ENCODE results near the gene SLC25A33.

Gene SLC25A33

DNA sequence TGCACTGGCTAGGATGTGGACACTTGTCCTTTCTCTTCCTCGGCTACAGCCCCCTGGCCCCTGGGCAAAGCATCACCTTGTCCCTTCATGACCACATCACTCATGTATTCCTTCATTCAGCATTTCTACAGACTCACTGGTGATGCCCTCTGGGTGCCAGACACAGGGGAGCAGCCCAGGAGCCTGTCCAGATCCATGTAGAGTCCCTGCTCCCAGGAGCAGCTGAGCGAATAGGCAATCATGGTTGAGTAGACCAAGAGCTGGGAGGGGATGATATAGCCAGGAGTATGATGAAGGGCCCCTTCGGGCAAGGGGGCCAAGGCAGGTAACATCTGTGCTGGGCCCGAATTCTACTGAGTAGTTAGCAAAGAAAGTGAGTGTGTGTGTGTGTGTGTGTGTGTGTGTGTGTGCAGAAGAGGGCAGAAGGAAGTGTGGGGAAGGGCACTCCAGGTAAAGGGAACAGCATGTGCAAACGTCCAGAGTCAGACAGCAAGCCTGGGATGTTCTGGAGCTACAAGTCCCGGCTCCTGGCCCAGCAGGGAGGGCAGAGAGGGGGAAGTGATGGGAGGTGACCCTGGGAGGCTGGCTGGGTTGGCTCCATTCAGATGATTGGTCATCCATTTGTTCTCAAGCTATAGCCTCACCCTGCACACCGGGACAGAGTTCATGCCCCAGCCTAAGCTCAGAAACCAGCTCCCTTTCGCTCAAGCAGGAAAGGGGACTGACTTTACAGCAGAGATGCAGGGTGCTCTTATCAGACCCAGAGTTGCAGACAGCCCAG, 91.3 kb downstream of the SLC25A33 start:
- no peak for DNase-seq
- Histone ChIP-seq H3K14ac (ENCODE audit: low read length in 2 of 2) (no peak overlapping the region), H3K4me1 (ENCODE audit: control insufficient read depth, insufficient read depth, low read depth, low read length) (peaks cover 14% of the 10 kb centered on the region), H2BK5ac (ENCODE audit: low read depth, low read length, poor library complexity, severe bottlenecking) (no peak overlapping the region), H2BK15ac (ENCODE audit: low read depth, poor library complexity, severe bottlenecking) (no peak overlapping the region), H3K79me1 (replicated peaks; ENCODE audit: low read length, poor library complexity, severe bottlenecking) (no peaks in the 10 kb centered on the region), H2AK5ac (ENCODE audit: low read length, severe bottlenecking) (no peak overlapping the region), H4K91ac (ENCODE audit: low read length) (no peak overlapping the region), H2BK120ac (ENCODE audit: low read depth, low read length) (no peak overlapping the region), H3K27me3 (ENCODE audit: control insufficient read depth in 1 of 2, insufficient read depth in 1 of 2, low read length in 2 of 2) (peaks cover 0 to 42% of the 10 kb centered on the region in 2 experiments), H3K18ac (ENCODE audit: low read depth in 1 of 2, low read length in 2 of 2) (no peak overlapping the region), H2BK12ac (ENCODE audit: low read length in 2 of 2) (no peak overlapping the region), H4K8ac (ENCODE audit: low read length) (no peak overlapping the region), H2AFZ (ENCODE audit: low read depth, low read length) (no peak overlapping the region), H3K4me3 (ENCODE audit: insufficient read depth in 1 of 2, low read depth in 1 of 2, low read length in 2 of 2) (no peak overlapping the region), H3K9me3 (ENCODE audit: control insufficient read depth, low read length) (peaks cover 14% of the 10 kb centered on the region), H3K36me3 (ENCODE audit: control insufficient read depth in 1 of 2, insufficient read depth in 2 of 2, low read depth in 1 of 2, low read length in 2 of 2) (no peaks in the 10 kb centered on the region), H3K4ac (ENCODE audit: low read depth in 1 of 2, low read length in 2 of 2) (no peak overlapping the region), H3K9ac (ENCODE audit: low read length) (no peak overlapping the region), H3K4me2 (ENCODE audit: low read length, poor library complexity, severe bottlenecking) (no peak overlapping the region), H3K23ac (ENCODE audit: low read length in 2 of 2) (no peak overlapping the region), H3K27ac (ENCODE audit: low read length, poor library complexity, severe bottlenecking) (no peak overlapping the region)
- WGBS = 89% methylated on average over 8 of the region's 8 CpGs

DNA sequence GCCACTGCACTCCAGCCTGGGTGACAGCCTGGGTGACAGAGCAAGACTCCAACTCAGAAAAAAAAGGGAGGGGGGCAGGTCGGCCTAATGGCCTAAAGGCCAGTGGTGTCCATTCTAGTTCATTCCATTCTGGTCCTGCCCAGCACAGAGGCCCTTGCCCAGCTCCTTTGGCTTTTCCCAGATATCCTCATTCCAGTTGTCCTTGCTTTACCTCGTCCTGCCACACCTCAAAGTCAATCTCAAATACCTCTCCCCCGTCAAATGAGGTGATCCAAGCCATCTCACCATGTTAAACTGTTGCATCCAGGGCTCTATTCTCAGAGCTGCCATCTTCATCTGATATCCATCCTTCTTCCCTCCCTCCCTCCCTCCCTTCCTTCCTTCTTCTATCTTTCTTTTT, 92.3 kb downstream of the SLC25A33 start:
- H3K9me3 ChIP-seq (ENCODE audit: control insufficient read depth, low read length) = peaks cover 15% of the 10 kb centered on the region
- no peak overlapping the region for H3K4me3 ChIP-seq (ENCODE audit: insufficient read depth in 1 of 2, low read depth in 1 of 2, low read length in 2 of 2)
- H3K14ac ChIP-seq (ENCODE audit: low read length in 2 of 2) = no peak overlapping the region
- DNase-seq = no peak
- H2BK15ac ChIP-seq (ENCODE audit: low read depth, poor library complexity, severe bottlenecking) = no peak overlapping the region
- no peak overlapping the region for H3K4me2 ChIP-seq (ENCODE audit: low read length, poor library complexity, severe bottlenecking)
- H3K4me1 ChIP-seq (ENCODE audit: control insufficient read depth, insufficient read depth, low read depth, low read length) = peaks cover 12% of the 10 kb centered on the region
- 80% methylated on average over 3 of the region's 3 CpGs for WGBS
- no peaks in the 10 kb centered on the region for H3K36me3 ChIP-seq (ENCODE audit: control insufficient read depth in 1 of 2, insufficient read depth in 2 of 2, low read depth in 1 of 2, low read length in 2 of 2)
- H3K79me1 ChIP-seq (replicated peaks; ENCODE audit: low read length, poor library complexity, severe bottlenecking) = no peaks in the 10 kb centered on the region
- H2BK120ac ChIP-seq (ENCODE audit: low read depth, low read length) = no peak overlapping the region
- H2BK5ac ChIP-seq (ENCODE audit: low read depth, low read length, poor library complexity, severe bottlenecking) = no peak overlapping the region
- peaks cover 0 to 32% of the 10 kb centered on the region in 2 experiments for H3K27me3 ChIP-seq (ENCODE audit: control insufficient read depth in 1 of 2, insufficient read depth in 1 of 2, low read length in 2 of 2)
- H2AK5ac ChIP-seq (ENCODE audit: low read length, severe bottlenecking) = no peak overlapping the region
- H2AFZ ChIP-seq (ENCODE audit: low read depth, low read length) = no peak overlapping the region
- H4K91ac ChIP-seq (ENCODE audit: low read length) = no peak overlapping the region
- no peak overlapping the region for H3K4ac ChIP-seq (ENCODE audit: low read depth in 1 of 2, low read length in 2 of 2)
- H3K23ac ChIP-seq (ENCODE audit: low read length in 2 of 2) = no peak overlapping the region
- H3K18ac ChIP-seq (ENCODE audit: low read depth in 1 of 2, low read length in 2 of 2) = no peak overlapping the region
- H3K9ac ChIP-seq (ENCODE audit: low read length) = no peak overlapping the region
- no peak overlapping the region for H4K8ac ChIP-seq (ENCODE audit: low read length)
- H2BK12ac ChIP-seq (ENCODE audit: low read length in 2 of 2) = no peak overlapping the region
- no peak overlapping the region for H3K27ac ChIP-seq (ENCODE audit: low read length, poor library complexity, severe bottlenecking)

DNA sequence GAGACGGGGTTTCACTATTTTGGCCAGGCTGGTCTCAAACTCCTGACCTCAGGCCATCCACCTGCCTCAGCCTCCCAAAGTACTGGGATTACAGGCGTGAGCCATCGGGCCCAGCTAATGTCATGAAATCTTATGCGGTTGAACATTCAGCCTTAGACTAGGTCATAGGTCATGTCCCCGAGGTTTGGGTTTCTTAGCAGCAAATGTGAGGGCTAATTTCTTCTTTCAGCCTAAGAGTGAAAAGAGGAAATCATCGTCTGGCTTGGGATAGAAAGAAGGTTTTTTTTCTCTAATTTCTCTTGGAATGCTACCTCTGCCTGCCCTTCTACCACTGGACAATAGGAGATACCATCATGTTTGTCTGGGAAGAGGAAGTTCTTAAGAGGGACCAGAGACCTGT, 94.2 kb downstream of the SLC25A33 start:
- H3K4me2 ChIP-seq (ENCODE audit: low read length, poor library complexity, severe bottlenecking) = no peak overlapping the region
- no peak overlapping the region for H3K4ac ChIP-seq (ENCODE audit: low read depth in 1 of 2, low read length in 2 of 2)
- H3K36me3 ChIP-seq (ENCODE audit: control insufficient read depth in 1 of 2, insufficient read depth in 2 of 2, low read depth in 1 of 2, low read length in 2 of 2) = no peaks in the 10 kb centered on the region
- no peak overlapping the region for H3K14ac ChIP-seq (ENCODE audit: low read length in 2 of 2)
- no peak overlapping the region for H4K91ac ChIP-seq (ENCODE audit: low read length)
- no peak overlapping the region for H2BK5ac ChIP-seq (ENCODE audit: low read depth, low read length, poor library complexity, severe bottlenecking)
- no peak overlapping the region for H2BK15ac ChIP-seq (ENCODE audit: low read depth, poor library complexity, severe bottlenecking)
- H3K23ac ChIP-seq (ENCODE audit: low read length in 2 of 2) = no peak overlapping the region
- no peak overlapping the region for H3K18ac ChIP-seq (ENCODE audit: low read depth in 1 of 2, low read length in 2 of 2)
- no peak overlapping the region for H4K8ac ChIP-seq (ENCODE audit: low read length)
- no peak overlapping the region for H3K4me3 ChIP-seq (ENCODE audit: insufficient read depth in 1 of 2, low read depth in 1 of 2, low read length in 2 of 2)
- no peak overlapping the region for H3K9ac ChIP-seq (ENCODE audit: low read length)
- no peak overlapping the region for H2AFZ ChIP-seq (ENCODE audit: low read depth, low read length)
- H3K4me1 ChIP-seq (ENCODE audit: control insufficient read depth, insufficient read depth, low read depth, low read length) = peaks cover 7% of the 10 kb centered on the region
- H3K9me3 ChIP-seq (ENCODE audit: control insufficient read depth, low read length) = peaks cover 15% of the 10 kb centered on the region
- 95% methylated on average over 5 of the region's 6 CpGs for WGBS
- no peak overlapping the region for H3K27ac ChIP-seq (ENCODE audit: low read length, poor library complexity, severe bottlenecking)
- H3K79me1 ChIP-seq (replicated peaks; ENCODE audit: low read length, poor library complexity, severe bottlenecking) = no peaks in the 10 kb centered on the region
- no peak for DNase-seq
- H2BK12ac ChIP-seq (ENCODE audit: low read length in 2 of 2) = no peak overlapping the region
- H2AK5ac ChIP-seq (ENCODE audit: low read length, severe bottlenecking) = no peak overlapping the region
- no peak overlapping the region for H2BK120ac ChIP-seq (ENCODE audit: low read depth, low read length)
- peaks cover 0 to 21% of the 10 kb centered on the region in 2 experiments for H3K27me3 ChIP-seq (ENCODE audit: control insufficient read depth in 1 of 2, insufficient read depth in 1 of 2, low read length in 2 of 2)

DNA sequence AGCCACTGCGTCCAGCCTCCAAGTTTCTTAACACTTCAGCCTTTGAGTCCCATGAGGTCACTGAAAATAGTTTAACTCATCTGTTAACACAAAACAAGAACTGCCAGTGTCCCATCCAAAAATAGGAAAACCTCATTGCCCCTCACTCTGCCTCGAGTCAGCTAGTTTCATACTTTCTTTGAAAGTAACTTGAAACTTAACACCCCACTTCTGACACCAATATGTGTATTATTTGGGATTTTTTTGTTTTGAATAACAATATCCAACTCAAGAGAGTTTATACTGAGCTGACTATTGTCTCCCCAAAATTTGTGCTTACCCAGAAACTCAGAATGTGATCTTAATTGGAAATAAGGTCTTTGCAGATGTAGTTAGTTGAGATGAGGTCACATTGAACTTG, 95.3 kb downstream of the SLC25A33 start:
- 88% methylated on average over 1 of the region's 2 CpGs for WGBS
- no peak overlapping the region for H2BK5ac ChIP-seq (ENCODE audit: low read depth, low read length, poor library complexity, severe bottlenecking)
- no peak overlapping the region for H3K4me3 ChIP-seq (ENCODE audit: insufficient read depth in 1 of 2, low read depth in 1 of 2, low read length in 2 of 2)
- H4K91ac ChIP-seq (ENCODE audit: low read length) = no peak overlapping the region
- H3K36me3 ChIP-seq (ENCODE audit: control insufficient read depth in 1 of 2, insufficient read depth in 2 of 2, low read depth in 1 of 2, low read length in 2 of 2) = no peaks in the 10 kb centered on the region
- no peaks in the 10 kb centered on the region for H3K4me1 ChIP-seq (ENCODE audit: control insufficient read depth, insufficient read depth, low read depth, low read length)
- no peak overlapping the region for H3K9ac ChIP-seq (ENCODE audit: low read length)
- peaks cover 15% of the 10 kb centered on the region for H3K9me3 ChIP-seq (ENCODE audit: control insufficient read depth, low read length)
- H3K4me2 ChIP-seq (ENCODE audit: low read length, poor library complexity, severe bottlenecking) = no peak overlapping the region
- H2BK12ac ChIP-seq (ENCODE audit: low read length in 2 of 2) = no peak overlapping the region
- H3K79me1 ChIP-seq (replicated peaks; ENCODE audit: low read length, poor library complexity, severe bottlenecking) = no peaks in the 10 kb centered on the region
- no peak overlapping the region for H2AK5ac ChIP-seq (ENCODE audit: low read length, severe bottlenecking)
- H3K14ac ChIP-seq (ENCODE audit: low read length in 2 of 2) = no peak overlapping the region
- no peak overlapping the region for H2AFZ ChIP-seq (ENCODE audit: low read depth, low read length)
- no peak overlapping the region for H3K23ac ChIP-seq (ENCODE audit: low read length in 2 of 2)
- H3K27me3 ChIP-seq (ENCODE audit: control insufficient read depth in 1 of 2, insufficient read depth in 1 of 2, low read length in 2 of 2) = peaks cover 0 to 21% of the 10 kb centered on the region in 2 experiments
- no peak overlapping the region for H3K18ac ChIP-seq (ENCODE audit: low read depth in 1 of 2, low read length in 2 of 2)
- DNase-seq = no peak
- H3K27ac ChIP-seq (ENCODE audit: low read length, poor library complexity, severe bottlenecking) = no peak overlapping the region
- no peak overlapping the region for H2BK120ac ChIP-seq (ENCODE audit: low read depth, low read length)
- no peak overlapping the region for H3K4ac ChIP-seq (ENCODE audit: low read depth in 1 of 2, low read length in 2 of 2)
- H2BK15ac ChIP-seq (ENCODE audit: low read depth, poor library complexity, severe bottlenecking) = no peak overlapping the region
- H4K8ac ChIP-seq (ENCODE audit: low read length) = no peak overlapping the region

Measured in mesenchymal stem cell (in vitro differentiated cells and primary cell).